ENCODE results near the gene TLE4.
A peak's percentile ranks its signal among the peaks of the same experiment; 100 is the strongest.

TLE4 gene

GRCh38 chr9:79689576-79689975 is 117.8 kb downstream of the TLE4 start:
- Mint-ChIP-seq H3K27me3 (no peaks in the 10 kb centered on the region), H3K27ac (peak overlapping the region in 1 of 2 donors; percentile 38), H3K9me3 (no peaks in the 10 kb centered on the region), H3K4me1 (ENCODE audit: low read depth in 2 of 2) (peaks cover 36 to 44% of the 10 kb centered on the region in 2 donors), H3K36me3 (ENCODE audit: insufficient read depth) (no peaks in the 10 kb centered on the region), H3K4me3 (no peak overlapping the region)
- ATAC-seq (replicated peaks) (no peak), DNase-seq (no peak)

DNA sequence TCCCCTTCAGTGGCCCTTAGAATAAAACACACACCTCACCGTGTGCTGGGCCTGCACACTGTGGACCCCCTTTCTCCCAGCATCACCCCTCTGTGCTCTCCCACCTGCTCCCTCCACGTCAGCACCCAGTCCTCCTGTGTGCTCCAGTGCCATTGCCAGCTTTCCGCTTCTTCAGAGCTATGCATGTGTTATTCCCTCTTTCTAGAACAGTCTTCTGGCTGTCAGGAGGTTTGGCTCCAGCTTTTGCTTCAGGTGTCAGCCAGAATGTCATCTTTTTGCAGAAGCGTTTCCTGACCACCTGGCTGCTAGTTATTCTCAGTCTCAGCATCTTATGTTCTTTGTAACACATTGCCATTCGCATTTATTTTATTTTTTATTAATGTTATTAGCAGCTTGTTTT is 119.7 kb downstream of the TLE4 start:
- Mint-ChIP-seq H3K9me3 (no peaks in the 10 kb centered on the region), H3K4me1 (ENCODE audit: low read depth in 2 of 2) (peaks cover 44 to 55% of the 10 kb centered on the region in 2 donors), H3K36me3 (ENCODE audit: insufficient read depth) (peaks cover 4% of the 10 kb centered on the region), H3K27ac (no peak overlapping the region), H3K27me3 (no peaks in the 10 kb centered on the region), H3K4me3 (no peak overlapping the region)
- ATAC-seq (replicated peaks) (no peak), DNase-seq (no peak)

GRCh38 chr9:79692857-79693571 is 121.2 kb downstream of the TLE4 start:
- DNase-seq = no peak
- Mint-ChIP-seq H3K4me3 (no peak overlapping the region), H3K36me3 (ENCODE audit: insufficient read depth) (peaks cover 4% of the 10 kb centered on the region), H3K9me3 (no peaks in the 10 kb centered on the region), H3K4me1 (ENCODE audit: low read depth in 2 of 2) (peaks cover 34 to 52% of the 10 kb centered on the region in 2 donors), H3K27me3 (no peaks in the 10 kb centered on the region), H3K27ac (no peak overlapping the region)
- ATAC-seq (replicated peaks) = no peak

DNA sequence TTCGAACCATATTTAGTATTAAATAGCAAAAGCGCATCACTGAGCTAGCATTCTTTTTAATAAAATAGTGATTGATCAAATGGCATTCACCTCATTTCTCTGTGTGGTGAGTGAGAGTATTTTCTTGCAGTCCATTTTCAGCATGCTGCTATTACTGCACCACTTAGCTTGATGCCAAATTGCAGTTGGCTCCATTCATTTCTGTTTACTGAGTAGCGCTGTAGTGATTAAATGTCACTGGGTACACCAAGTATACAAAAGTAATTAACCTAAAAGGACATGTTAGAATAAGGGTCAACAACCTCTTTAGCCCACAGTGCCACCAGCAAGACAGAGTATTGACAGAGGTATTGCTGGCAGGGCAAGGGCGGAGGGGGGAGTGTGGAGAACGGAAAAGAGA is 122.0 kb downstream of the TLE4 start:
- no peak for DNase-seq
- H3K9me3 Mint-ChIP-seq = no peaks in the 10 kb centered on the region

GRCh38 chr9:79694208-79694607 is 122.4 kb downstream of the TLE4 start:
- peaks cover 32 to 45% of the 10 kb centered on the region in 2 donors for H3K4me1 Mint-ChIP-seq (ENCODE audit: low read depth in 2 of 2)
- ATAC-seq (replicated peaks) = no peak

More for the DNA sequence above, 122.0 kb downstream of the TLE4 start:
- Mint-ChIP-seq H3K36me3 (ENCODE audit: insufficient read depth) (peaks cover 4% of the 10 kb centered on the region), H3K27me3 (no peaks in the 10 kb centered on the region), H3K27ac (no peak overlapping the region), H3K4me3 (no peak overlapping the region), H3K4me1 (ENCODE audit: low read depth in 2 of 2) (peaks cover 34 to 47% of the 10 kb centered on the region in 2 donors)
- ATAC-seq (replicated peaks) = no peak

GRCh38 chr9:79694676-79695400 is 123.1 kb downstream of the TLE4 start:
- ATAC-seq (replicated peaks) = no peak
- H3K36me3 Mint-ChIP-seq (ENCODE audit: insufficient read depth) = peaks cover 4% of the 10 kb centered on the region

More at GRCh38 chr9:79694208-79694607, 122.4 kb downstream of the TLE4 start:
- no peaks in the 10 kb centered on the region for H3K9me3 Mint-ChIP-seq
- peak overlapping the region in 1 of 2 donors; percentile 26 for H3K27ac Mint-ChIP-seq
- peaks cover 4% of the 10 kb centered on the region for H3K36me3 Mint-ChIP-seq (ENCODE audit: insufficient read depth)
- DNase-seq = no peak
- no peak overlapping the region for H3K4me3 Mint-ChIP-seq
- no peaks in the 10 kb centered on the region for H3K27me3 Mint-ChIP-seq

DNA sequence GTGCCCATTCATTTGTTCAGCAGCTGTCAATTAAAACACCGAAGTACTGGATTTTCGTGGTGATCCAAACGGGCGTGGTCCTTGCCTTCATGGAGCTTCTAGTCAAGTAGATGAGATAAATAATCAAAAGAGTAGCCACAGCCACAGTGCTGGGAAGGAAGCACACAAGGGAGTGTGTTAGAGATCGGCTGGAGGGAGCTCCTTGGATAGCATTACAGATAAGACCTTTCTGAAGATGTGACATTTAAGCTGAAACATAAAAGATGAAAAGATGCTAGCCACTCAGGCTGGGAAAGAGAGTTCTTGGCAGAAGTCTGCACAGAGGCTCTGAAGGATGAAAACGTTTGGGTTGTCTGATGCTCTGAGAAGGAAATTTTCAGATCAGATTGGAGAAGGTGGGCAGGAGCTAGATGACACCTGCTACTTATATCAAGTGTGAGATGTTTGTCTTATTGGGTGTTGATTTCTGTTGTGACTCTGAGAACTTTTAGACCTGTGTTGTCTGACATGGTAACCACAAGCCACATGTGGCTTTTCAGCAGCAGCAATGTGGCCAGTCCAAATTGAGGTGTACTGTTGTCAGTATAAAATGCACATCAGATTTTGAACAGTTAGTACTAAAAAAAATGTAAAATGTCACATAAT is 123.9 kb downstream of the TLE4 start:
- Mint-ChIP-seq H3K4me3 (peak overlapping the region; percentile 30 to 60), H3K27ac (peak overlapping the region in 1 of 2 donors; percentile 18), H3K9me3 (no peaks in the 10 kb centered on the region), H3K4me1 (ENCODE audit: low read depth in 2 of 2) (peaks cover 34 to 54% of the 10 kb centered on the region in 2 donors), H3K36me3 (ENCODE audit: insufficient read depth) (peaks cover 4% of the 10 kb centered on the region), H3K27me3 (no peaks in the 10 kb centered on the region)
- DNase-seq (peak; percentile 14 to 27 (median 23)), ATAC-seq (replicated peaks) (peak; percentile 97)

More at GRCh38 chr9:79694676-79695400, 123.1 kb downstream of the TLE4 start:
- no peaks in the 10 kb centered on the region for H3K27me3 Mint-ChIP-seq
- peaks cover 31 to 49% of the 10 kb centered on the region in 2 donors for H3K4me1 Mint-ChIP-seq (ENCODE audit: low read depth in 2 of 2)
- H3K9me3 Mint-ChIP-seq = no peaks in the 10 kb centered on the region
- peak overlapping the region in 1 of 2 donors; percentile 60 for H3K4me3 Mint-ChIP-seq
- peak overlapping the region in 1 of 2 donors; percentile 26 for H3K27ac Mint-ChIP-seq
- no peak for DNase-seq

GRCh38 chr9:79698967-79699366 is 127.2 kb downstream of the TLE4 start:
- H3K27me3 Mint-ChIP-seq = no peaks in the 10 kb centered on the region
- no peak for DNase-seq
- H3K36me3 Mint-ChIP-seq (ENCODE audit: insufficient read depth) = peaks cover 4% of the 10 kb centered on the region
- ATAC-seq (replicated peaks) = no peak
- H3K9me3 Mint-ChIP-seq = no peaks in the 10 kb centered on the region
- H3K4me1 Mint-ChIP-seq (ENCODE audit: low read depth in 2 of 2) = peaks cover 30 to 57% of the 10 kb centered on the region in 2 donors
- no peak overlapping the region for H3K27ac Mint-ChIP-seq
- no peak overlapping the region for H3K4me3 Mint-ChIP-seq

DNA sequence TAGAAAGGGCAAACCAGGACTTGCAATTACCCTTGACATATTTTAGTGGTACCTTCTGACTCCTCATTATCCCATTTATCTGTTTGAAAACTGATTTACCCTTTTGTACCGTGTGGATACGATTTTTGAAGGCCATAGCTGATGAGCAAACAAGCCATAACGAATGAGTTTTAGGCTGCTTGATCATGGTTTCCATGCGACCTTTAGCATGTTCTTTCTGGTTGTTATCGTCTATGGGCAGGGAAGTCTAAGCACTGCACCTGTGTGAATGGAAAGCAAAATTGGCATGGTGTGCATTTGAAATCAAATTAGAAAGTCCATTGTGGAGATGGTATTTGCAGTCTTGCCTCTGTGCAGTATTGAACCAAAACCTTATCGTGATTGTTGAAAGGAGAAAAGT is 127.7 kb downstream of the TLE4 start:
- H3K36me3 Mint-ChIP-seq (ENCODE audit: insufficient read depth) = peaks cover 4% of the 10 kb centered on the region
- no peak for DNase-seq
- H3K27ac Mint-ChIP-seq = peak overlapping the region in 1 of 2 donors; percentile 67
- no peaks in the 10 kb centered on the region for H3K27me3 Mint-ChIP-seq
- no peak for ATAC-seq (replicated peaks)
- H3K4me1 Mint-ChIP-seq (ENCODE audit: low read depth in 2 of 2) = peaks cover 25 to 54% of the 10 kb centered on the region in 2 donors
- H3K9me3 Mint-ChIP-seq = no peaks in the 10 kb centered on the region
- no peak overlapping the region for H3K4me3 Mint-ChIP-seq

GRCh38 chr9:79700607-79701360 is 129.0 kb downstream of the TLE4 start:
- DNase-seq = no peak
- Mint-ChIP-seq H3K27me3 (no peaks in the 10 kb centered on the region), H3K36me3 (ENCODE audit: insufficient read depth) (peaks cover 7% of the 10 kb centered on the region), H3K4me3 (no peak overlapping the region), H3K9me3 (no peaks in the 10 kb centered on the region), H3K4me1 (ENCODE audit: low read depth in 2 of 2) (peaks cover 15 to 46% of the 10 kb centered on the region in 2 donors), H3K27ac (peak overlapping the region in 1 of 2 donors; percentile 67)
- no peak for ATAC-seq (replicated peaks)

DNA sequence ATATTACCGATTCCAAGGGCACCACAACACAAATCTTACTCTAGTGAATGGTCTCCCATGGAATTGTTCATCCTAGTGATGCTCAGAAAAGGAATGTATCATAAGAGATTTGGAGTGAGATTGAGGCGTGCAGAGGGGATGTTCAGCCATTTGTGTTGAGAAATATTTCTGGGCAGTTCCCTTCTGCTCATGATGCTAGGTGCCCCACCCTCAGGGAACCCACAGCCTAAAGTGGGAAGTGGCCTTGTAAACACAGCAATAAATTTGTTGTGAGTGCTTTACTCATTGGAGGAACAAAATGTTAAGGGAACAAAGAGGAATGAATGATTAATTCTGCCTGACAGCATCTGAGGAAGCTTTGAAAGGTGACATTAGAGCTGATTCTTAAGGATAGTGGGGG is 129.9 kb downstream of the TLE4 start:
- Mint-ChIP-seq H3K27me3 (no peaks in the 10 kb centered on the region), H3K36me3 (ENCODE audit: insufficient read depth) (peaks cover 13% of the 10 kb centered on the region), H3K4me3 (no peak overlapping the region), H3K27ac (no peak overlapping the region), H3K9me3 (no peaks in the 10 kb centered on the region), H3K4me1 (ENCODE audit: low read depth in 2 of 2) (peaks cover 15 to 43% of the 10 kb centered on the region in 2 donors)
- peak; percentile 40 for ATAC-seq (replicated peaks)
- DNase-seq = no peak

- no peak overlapping the region for H3K4me3 Mint-ChIP-seq
- H3K9me3 Mint-ChIP-seq = no peaks in the 10 kb centered on the region
- peaks cover 29% of the 10 kb centered on the region for H3K36me3 Mint-ChIP-seq (ENCODE audit: insufficient read depth)
- no peak for DNase-seq
- H3K4me1 Mint-ChIP-seq (ENCODE audit: low read depth in 2 of 2) = peaks cover 12 to 23% of the 10 kb centered on the region in 2 donors
- no peak overlapping the region for H3K27ac Mint-ChIP-seq
- no peaks in the 10 kb centered on the region for H3K27me3 Mint-ChIP-seq
- ATAC-seq (replicated peaks) = no peak
These were observed 133.9 kb downstream of the TLE4 start for GRCh38 chr9:79705704-79706103.

GRCh38 chr9:79706512-79706911 is 134.7 kb downstream of the TLE4 start:
- Mint-ChIP-seq H3K4me1 (ENCODE audit: low read depth in 2 of 2) (peaks cover 12 to 25% of the 10 kb centered on the region in 2 donors), H3K4me3 (no peak overlapping the region), H3K27me3 (no peaks in the 10 kb centered on the region), H3K36me3 (ENCODE audit: insufficient read depth) (peaks cover 29% of the 10 kb centered on the region), H3K9me3 (no peaks in the 10 kb centered on the region), H3K27ac (no peak overlapping the region)
- DNase-seq = no peak
- no peak for ATAC-seq (replicated peaks)
